ENCODE results near the gene COIL. TPM values are rescaled to one million over a fixed set of nuclear protein-coding genes. Genes with fewer than 3 reads are reported as not detected.
A peak's percentile ranks its signal among the peaks of the same experiment; 100 is the strongest.

The COIL gene
- total and polyA plus RNA-seq, 2 of the 13 experiments (the other 11 are each of a cell fraction or from before 2014, with no cell fraction given), result 8.1 to 29.4 TPM

DNA sequence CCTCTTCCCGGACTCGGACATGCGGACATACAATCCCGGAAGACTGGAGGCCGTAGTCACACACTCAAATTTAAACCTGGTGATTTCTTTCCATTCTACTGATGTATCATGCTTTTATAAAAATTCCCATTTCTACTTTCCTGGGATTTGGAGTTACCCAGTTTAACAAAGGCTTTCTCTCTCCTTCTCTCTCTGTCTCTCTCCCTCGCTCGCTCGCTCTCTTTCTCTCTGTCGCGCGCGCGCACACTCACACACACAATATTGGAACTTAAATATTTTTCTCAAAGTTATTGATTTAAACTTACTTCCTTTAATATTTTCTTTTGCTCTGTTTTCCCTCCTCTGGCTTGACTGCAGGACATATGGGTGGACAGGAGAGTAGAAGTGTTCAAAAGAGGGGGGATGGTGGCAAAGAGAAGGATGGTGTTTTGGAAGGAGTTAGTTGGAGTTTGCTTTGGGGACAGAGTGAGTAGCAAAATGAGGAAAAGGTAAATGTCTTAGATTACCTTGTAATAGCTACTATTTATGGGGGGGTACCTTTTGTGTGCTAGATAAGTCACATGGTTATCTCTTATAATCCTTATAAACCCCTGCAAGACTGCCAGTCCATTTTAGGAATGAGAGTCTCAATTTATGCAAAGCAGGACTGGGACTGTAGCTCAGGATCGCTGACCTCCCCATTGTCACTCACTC, 46.1 kb downstream of the COIL start (continued):
- TF ChIP-seq, protein P1, sequence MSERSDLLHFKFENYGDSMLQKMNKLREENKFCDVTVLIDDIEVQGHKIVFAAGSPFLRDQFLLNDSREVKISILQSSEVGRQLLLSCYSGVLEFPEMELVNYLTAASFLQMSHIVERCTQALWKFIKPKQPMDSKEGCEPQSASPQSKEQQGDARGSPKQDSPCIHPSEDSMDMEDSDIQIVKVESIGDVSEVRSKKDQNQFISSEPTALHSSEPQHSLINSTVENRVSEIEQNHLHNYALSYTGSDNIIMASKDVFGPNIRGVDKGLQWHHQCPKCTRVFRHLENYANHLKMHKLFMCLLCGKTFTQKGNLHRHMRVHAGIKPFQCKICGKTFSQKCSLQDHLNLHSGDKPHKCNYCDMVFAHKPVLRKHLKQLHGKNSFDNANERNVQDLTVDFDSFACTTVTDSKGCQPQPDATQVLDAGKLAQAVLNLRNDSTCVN (CRISPR knock-in tag; IDR thresholded peaks at IDR 0.05; ENCODE audit: borderline replicate concordance), result no peak
- TF ChIP-seq GATAD2A (CRISPR knock-in tag; IDR thresholded peaks at IDR 0.05), result peak; percentile 7; the same call in 1 of the 2 replicates
- no peak for TF ChIP-seq ZNF746 (CRISPR knock-in tag; IDR thresholded peaks at IDR 0.05)
- no peak for TF ChIP-seq RARG (CRISPR knock-in tag; IDR thresholded peaks at IDR 0.05; ENCODE audit: low read depth)
- peak; percentile 14 for TF ChIP-seq PHF5A (CRISPR knock-in tag; IDR thresholded peaks at IDR 0.05; ENCODE audit: low read depth, unreplicated experiment)
- TF ChIP-seq SRF (IDR thresholded peaks at IDR 0.05; ENCODE audit: low read depth, low read length), result no peak
- TF ChIP-seq, protein P2, sequence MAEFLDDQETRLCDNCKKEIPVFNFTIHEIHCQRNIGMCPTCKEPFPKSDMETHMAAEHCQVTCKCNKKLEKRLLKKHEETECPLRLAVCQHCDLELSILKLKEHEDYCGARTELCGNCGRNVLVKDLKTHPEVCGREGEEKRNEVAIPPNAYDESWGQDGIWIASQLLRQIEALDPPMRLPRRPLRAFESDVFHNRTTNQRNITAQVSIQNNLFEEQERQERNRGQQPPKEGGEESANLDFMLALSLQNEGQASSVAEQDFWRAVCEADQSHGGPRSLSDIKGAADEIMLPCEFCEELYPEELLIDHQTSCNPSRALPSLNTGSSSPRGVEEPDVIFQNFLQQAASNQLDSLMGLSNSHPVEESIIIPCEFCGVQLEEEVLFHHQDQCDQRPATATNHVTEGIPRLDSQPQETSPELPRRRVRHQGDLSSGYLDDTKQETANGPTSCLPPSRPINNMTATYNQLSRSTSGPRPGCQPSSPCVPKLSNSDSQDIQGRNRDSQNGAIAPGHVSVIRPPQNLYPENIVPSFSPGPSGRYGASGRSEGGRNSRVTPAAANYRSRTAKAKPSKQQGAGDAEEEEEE (CRISPR knock-in tag; IDR thresholded peaks at IDR 0.05; ENCODE audit: borderline replicate concordance), result no peak
- TF ChIP-seq, protein P3, sequence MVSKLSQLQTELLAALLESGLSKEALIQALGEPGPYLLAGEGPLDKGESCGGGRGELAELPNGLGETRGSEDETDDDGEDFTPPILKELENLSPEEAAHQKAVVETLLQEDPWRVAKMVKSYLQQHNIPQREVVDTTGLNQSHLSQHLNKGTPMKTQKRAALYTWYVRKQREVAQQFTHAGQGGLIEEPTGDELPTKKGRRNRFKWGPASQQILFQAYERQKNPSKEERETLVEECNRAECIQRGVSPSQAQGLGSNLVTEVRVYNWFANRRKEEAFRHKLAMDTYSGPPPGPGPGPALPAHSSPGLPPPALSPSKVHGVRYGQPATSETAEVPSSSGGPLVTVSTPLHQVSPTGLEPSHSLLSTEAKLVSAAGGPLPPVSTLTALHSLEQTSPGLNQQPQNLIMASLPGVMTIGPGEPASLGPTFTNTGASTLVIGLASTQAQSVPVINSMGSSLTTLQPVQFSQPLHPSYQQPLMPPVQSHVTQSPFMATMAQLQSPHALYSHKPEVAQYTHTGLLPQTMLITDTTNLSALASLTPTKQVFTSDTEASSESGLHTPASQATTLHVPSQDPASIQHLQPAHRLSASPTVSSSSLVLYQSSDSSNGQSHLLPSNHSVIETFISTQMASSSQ (IDR thresholded peaks at IDR 0.05; ENCODE audit: low read depth), result 0 out of 2 replicates have a peak, but pooled peaks have one; percentile 1
- TF ChIP-seq, protein P3 (CRISPR knock-in tag; IDR thresholded peaks at IDR 0.05; ENCODE audit: borderline replicate concordance), result no peak
- TF ChIP-seq, protein P4, sequence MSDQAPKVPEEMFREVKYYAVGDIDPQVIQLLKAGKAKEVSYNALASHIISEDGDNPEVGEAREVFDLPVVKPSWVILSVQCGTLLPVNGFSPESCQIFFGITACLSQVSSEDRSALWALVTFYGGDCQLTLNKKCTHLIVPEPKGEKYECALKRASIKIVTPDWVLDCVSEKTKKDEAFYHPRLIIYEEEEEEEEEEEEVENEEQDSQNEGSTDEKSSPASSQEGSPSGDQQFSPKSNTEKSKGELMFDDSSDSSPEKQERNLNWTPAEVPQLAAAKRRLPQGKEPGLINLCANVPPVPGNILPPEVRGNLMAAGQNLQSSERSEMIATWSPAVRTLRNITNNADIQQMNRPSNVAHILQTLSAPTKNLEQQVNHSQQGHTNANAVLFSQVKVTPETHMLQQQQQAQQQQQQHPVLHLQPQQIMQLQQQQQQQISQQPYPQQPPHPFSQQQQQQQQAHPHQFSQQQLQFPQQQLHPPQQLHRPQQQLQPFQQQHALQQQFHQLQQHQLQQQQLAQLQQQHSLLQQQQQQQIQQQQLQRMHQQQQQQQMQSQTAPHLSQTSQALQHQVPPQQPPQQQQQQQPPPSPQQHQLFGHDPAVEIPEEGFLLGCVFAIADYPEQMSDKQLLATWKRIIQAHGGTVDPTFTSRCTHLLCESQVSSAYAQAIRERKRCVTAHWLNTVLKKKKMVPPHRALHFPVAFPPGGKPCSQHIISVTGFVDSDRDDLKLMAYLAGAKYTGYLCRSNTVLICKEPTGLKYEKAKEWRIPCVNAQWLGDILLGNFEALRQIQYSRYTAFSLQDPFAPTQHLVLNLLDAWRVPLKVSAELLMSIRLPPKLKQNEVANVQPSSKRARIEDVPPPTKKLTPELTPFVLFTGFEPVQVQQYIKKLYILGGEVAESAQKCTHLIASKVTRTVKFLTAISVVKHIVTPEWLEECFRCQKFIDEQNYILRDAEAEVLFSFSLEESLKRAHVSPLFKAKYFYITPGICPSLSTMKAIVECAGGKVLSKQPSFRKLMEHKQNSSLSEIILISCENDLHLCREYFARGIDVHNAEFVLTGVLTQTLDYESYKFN (CRISPR knock-in tag; conservative IDR thresholded peaks at IDR 0.05), result no peak
- TF ChIP-seq, protein P5, sequence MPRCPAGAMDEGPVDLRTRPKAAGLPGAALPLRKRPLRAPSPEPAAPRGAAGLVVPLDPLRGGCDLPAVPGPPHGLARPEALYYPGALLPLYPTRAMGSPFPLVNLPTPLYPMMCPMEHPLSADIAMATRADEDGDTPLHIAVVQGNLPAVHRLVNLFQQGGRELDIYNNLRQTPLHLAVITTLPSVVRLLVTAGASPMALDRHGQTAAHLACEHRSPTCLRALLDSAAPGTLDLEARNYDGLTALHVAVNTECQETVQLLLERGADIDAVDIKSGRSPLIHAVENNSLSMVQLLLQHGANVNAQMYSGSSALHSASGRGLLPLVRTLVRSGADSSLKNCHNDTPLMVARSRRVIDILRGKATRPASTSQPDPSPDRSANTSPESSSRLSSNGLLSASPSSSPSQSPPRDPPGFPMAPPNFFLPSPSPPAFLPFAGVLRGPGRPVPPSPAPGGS (CRISPR knock-in tag; IDR thresholded peaks at IDR 0.05), result no peak
- no peak for TF ChIP-seq ZNF20 (CRISPR knock-in tag; IDR thresholded peaks at IDR 0.05)
- TF ChIP-seq, protein P6, sequence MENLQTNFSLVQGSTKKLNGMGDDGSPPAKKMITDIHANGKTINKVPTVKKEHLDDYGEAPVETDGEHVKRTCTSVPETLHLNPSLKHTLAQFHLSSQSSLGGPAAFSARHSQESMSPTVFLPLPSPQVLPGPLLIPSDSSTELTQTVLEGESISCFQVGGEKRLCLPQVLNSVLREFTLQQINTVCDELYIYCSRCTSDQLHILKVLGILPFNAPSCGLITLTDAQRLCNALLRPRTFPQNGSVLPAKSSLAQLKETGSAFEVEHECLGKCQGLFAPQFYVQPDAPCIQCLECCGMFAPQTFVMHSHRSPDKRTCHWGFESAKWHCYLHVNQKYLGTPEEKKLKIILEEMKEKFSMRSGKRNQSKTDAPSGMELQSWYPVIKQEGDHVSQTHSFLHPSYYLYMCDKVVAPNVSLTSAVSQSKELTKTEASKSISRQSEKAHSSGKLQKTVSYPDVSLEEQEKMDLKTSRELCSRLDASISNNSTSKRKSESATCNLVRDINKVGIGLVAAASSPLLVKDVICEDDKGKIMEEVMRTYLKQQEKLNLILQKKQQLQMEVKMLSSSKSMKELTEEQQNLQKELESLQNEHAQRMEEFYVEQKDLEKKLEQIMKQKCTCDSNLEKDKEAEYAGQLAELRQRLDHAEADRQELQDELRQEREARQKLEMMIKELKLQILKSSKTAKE (CRISPR knock-in tag; IDR thresholded peaks at IDR 0.05; ENCODE audit: borderline replicate concordance), result no peak
- no peak for TF ChIP-seq SETDB1 (CRISPR knock-in tag; IDR thresholded peaks at IDR 0.05; ENCODE audit: borderline replicate concordance)
